Upper lobe of left lung (tissue), 6 donors: ENCODE results near the gene MRPL9. TPM values are rescaled to one million over a fixed set of nuclear protein-coding genes. Genes with fewer than 3 reads are reported as not detected.
"Not testable (repeated sequence)": the region's sequence is repeated elsewhere in the genome, so short reads cannot be mapped to it uniquely, and the experiment has no call there.

Experiments
- ATAC-seq, 2 donors: fragments of 200-7000 bp; cut with Tn5 transposase; one replicate each; pipeline ENCODE4 v1.9.1; 2022; ENCODE audit warnings: mild to moderate bottlenecking in 2 of 2, moderate library complexity in 2 of 2; ENCODE audit not compliant: low FRiP score in 2 of 2
- DNase-seq, 2 donors: peaks; one replicate each; pipeline ENCODE4 v3.0.0-alpha.2; 2019 to 2020
- H3K27ac ChIP-seq, 4 donors: fragments of 200-600 bp; sonication (generic); one replicate each; pipeline ENCODE4 v1.5.1; 2016 to 2019
- H3K27me3 ChIP-seq, 4 donors: fragments of 200-600 bp; sonication (generic); one replicate each; pipeline ENCODE4 v1.5.1; 2017 to 2019
- H3K36me3 ChIP-seq, 4 donors: fragments of 200-600 bp; sonication (generic); one replicate each; pipeline ENCODE4 v1.5.1; 2016 to 2019
- H3K4me1 ChIP-seq, 4 donors: fragments of 200-600 bp; sonication (generic); one replicate each; pipeline ENCODE4 v1.5.1; 2018 to 2019
- H3K4me3 ChIP-seq, 4 donors: fragments of 200-600 bp; sonication (generic); one replicate each; pipeline ENCODE4 v1.5.1; 2017 to 2019; ENCODE audit warnings: mild to moderate bottlenecking in 2 of 4, moderate library complexity in 1 of 4
- H3K9me3 ChIP-seq, 4 donors: fragments of 200-600 bp; sonication (generic); one replicate each; pipeline ENCODE4 v1.5.1; 2018 to 2019
- CTCF ChIP-seq, 6 experiments: fragments of 450-650 bp in 4 of 6; fragments of 200-600 bp in 2 of 6; sonication (generic) in 2 of 6; IDR thresholded peaks; one replicate each; pipeline ENCODE4 v1.5.1; 2016 to 2019; ENCODE audit warnings: antibody characterized with exemption in 6 of 6
- EP300 ChIP-seq, 4 donors: sonication (generic); formaldehyde crosslinking; IDR thresholded peaks; one replicate each; pipeline ENCODE4 v1.5.1; 2017; ENCODE audit warnings: antibody characterized with exemption in 4 of 4, control low read depth in 2 of 4
- POLR2A ChIP-seq, 4 donors: fragments of 450-650 bp; IDR thresholded peaks; one replicate each; pipeline ENCODE4 v1.5.1; 2016 to 2017; ENCODE audit warnings: antibody characterized with exemption in 4 of 4, mild to moderate bottlenecking in 2 of 4
- POLR2AphosphoS5 ChIP-seq, 2 donors: sonication (generic); formaldehyde crosslinking; IDR thresholded peaks; one replicate each; pipeline ENCODE4 v1.5.1; 2017; ENCODE audit warnings: antibody characterized with exemption in 2 of 2
- WGBS, 2 donors: methylation state at CpG; one replicate each; pipeline ENCODE4 v1.1.5; 2017 to 2018; 5-methylcytosine and 5-hydroxymethylcytosine counted together
- total RNA-seq, 6 donors: library from RNA; depleted of rRNA in 4 of 6; stranded (reverse); fragments of >200 nt in 4 of 6; gene quantifications; one replicate each; pipeline versions ENCODE4 v1.1.0 to v1.2.1, GENCODE V29; 2016 to 2021
- donor health status: DM: no; HTN: no; CAD: no; lungs with moderate emphysema.
- donor health status: DM: no; HTN: yes; CAD: no; lungs with severe emphysema.

MRPL9 gene
- total RNA-seq, 6 donors from 2014 or later, result 27.6 to 94.3 (median 53.2) TPM

GRCh38 chr1:151787689-151788088, 24.4 kb upstream of the MRPL9 start:
- Histone ChIP-seq H3K4me3 (no peak overlapping the region), H3K27me3 (no peaks in the 10 kb centered on the region), H3K27ac (no peak overlapping the region), H3K4me1 (peaks cover 7 to 19% (median 13%) of the 10 kb centered on the region in 4 donors), H3K9me3 (no peaks in the 10 kb centered on the region), H3K36me3 (no peaks in the 10 kb centered on the region)
- ATAC-seq (no peak), DNase-seq (no peak)
- TF ChIP-seq CTCF (IDR thresholded peaks at IDR 0.05), result no peak
- no peak for TF ChIP-seq POLR2A (IDR thresholded peaks at IDR 0.05)
- no peak for TF ChIP-seq POLR2AphosphoS5 (IDR thresholded peaks at IDR 0.05)
- no peak for TF ChIP-seq EP300 (IDR thresholded peaks at IDR 0.05)
- WGBS, 2 donors, result 94 to 98% methylated on average over 3 of the region's 3 CpGs

GRCh38 chr1:151783796-151784195, 20.5 kb upstream of the MRPL9 start:
- TF ChIP-seq POLR2AphosphoS5 (IDR thresholded peaks at IDR 0.05), result no peak
- TF ChIP-seq EP300 (IDR thresholded peaks at IDR 0.05), result no peak
- TF ChIP-seq POLR2A (IDR thresholded peaks at IDR 0.05), result no peak
- TF ChIP-seq CTCF (IDR thresholded peaks at IDR 0.05), result no peak
- Histone ChIP-seq H3K27ac (no peak overlapping the region), H3K4me3 (no peak overlapping the region), H3K4me1 (no peaks in the 10 kb centered on the region), H3K9me3 (no peaks in the 10 kb centered on the region), H3K36me3 (peaks cover 2 to 20% (median 7%) of the 10 kb centered on the region in 4 donors), H3K27me3 (no peaks in the 10 kb centered on the region)
- no peak for ATAC-seq
- no peak for DNase-seq
- 58 to 65% methylated on average over 2 of the region's 2 CpGs for WGBS, 2 donors

GRCh38 chr1:151782741-151783140, 19.4 kb upstream of the MRPL9 start:
- Histone ChIP-seq H3K4me1 (no peaks in the 10 kb centered on the region), H3K4me3 (no peak overlapping the region), H3K36me3 (peaks cover 5 to 30% (median 11%) of the 10 kb centered on the region in 4 donors), H3K27me3 (no peaks in the 10 kb centered on the region), H3K27ac (no peak overlapping the region), H3K9me3 (no peaks in the 10 kb centered on the region)
- DNase-seq (no peak), ATAC-seq (no peak)
- WGBS, 2 donors, result 92 to 93% methylated on average over 3 of the region's 3 CpGs
- no peak for TF ChIP-seq EP300 (IDR thresholded peaks at IDR 0.05)
- no peak for TF ChIP-seq POLR2A (IDR thresholded peaks at IDR 0.05)
- TF ChIP-seq POLR2AphosphoS5 (IDR thresholded peaks at IDR 0.05), result no peak
- no peak for TF ChIP-seq CTCF (IDR thresholded peaks at IDR 0.05)

- not testable (repeated sequence) for H3K27me3 ChIP-seq, H3K4me1 ChIP-seq, H3K27ac ChIP-seq, DNase-seq, H3K4me3 ChIP-seq, H3K9me3 ChIP-seq, ATAC-seq
- H3K36me3 ChIP-seq, result peaks cover 5 to 35% (median 11%) of the 10 kb centered on the region in 4 donors
- 90 to 92% methylated on average over 5 of the region's 5 CpGs for WGBS, 2 donors
These were observed 18.7 kb upstream of the MRPL9 start for GRCh38 chr1:151782026-151782425.

- H3K27ac ChIP-seq, H3K4me3 ChIP-seq, H3K27me3 ChIP-seq, DNase-seq, ATAC-seq, H3K9me3 ChIP-seq, H3K4me1 ChIP-seq: not testable (repeated sequence)
- peaks cover 5 to 48% (median 15%) of the 10 kb centered on the region in 4 donors for H3K36me3 ChIP-seq
- WGBS, 2 donors, result 86 to 91% methylated on average over 5 of the region's 5 CpGs
These were observed 17.4 kb upstream of the MRPL9 start for GRCh38 chr1:151780736-151781135.

GRCh38 chr1:151779852-151780251, 16.6 kb upstream of the MRPL9 start:
- ATAC-seq, result no peak
- TF ChIP-seq POLR2AphosphoS5 (IDR thresholded peaks at IDR 0.05) (no peak), POLR2A (IDR thresholded peaks at IDR 0.05) (no peak)
- no peaks in the 10 kb centered on the region for H3K4me1 ChIP-seq
- H3K27me3 ChIP-seq, result no peaks in the 10 kb centered on the region
- WGBS, 2 donors, result 79 to 88% methylated on average over 4 of the region's 4 CpGs
- no peak overlapping the region for H3K4me3 ChIP-seq
- H3K36me3 ChIP-seq, result peaks cover 10 to 57% (median 23%) of the 10 kb centered on the region in 4 donors
- H3K27ac ChIP-seq, result no peak overlapping the region
- no peak for DNase-seq
- H3K9me3 ChIP-seq, result no peaks in the 10 kb centered on the region
